Activated naive CD4-positive, alpha-beta T cell treated with anti-CD3 and anti-CD28 coated beads for 36 hours (primary cell): Measurements from ENCODE around the gene ADGRG6. TPM values are rescaled to one million over a fixed set of nuclear protein-coding genes. Genes with fewer than 3 reads are reported as not detected.
"Not testable (repeated sequence)": the region's sequence is repeated elsewhere in the genome, so short reads cannot be mapped to it uniquely, and the experiment has no call there.

Experiments used
- CTCF ChIA-PET: fragments of 350-600 bp; sonication (Branson Sonifier 250); formaldehyde crosslinking; loops from one replicate; lab custom pipeline; 2021; ENCODE audit warnings: antibody characterized with exemption; lab: Charles Lee
- DNase-seq: peaks from one replicate; pipeline ENCODE4 v3.0.0-alpha.2; 2020
- H3K27ac Mint-ChIP-seq: one replicate; pipeline ENCODE4 v1.8.0; 2021; ENCODE audit warnings: mild to moderate bottlenecking, mixed read lengths
- H3K27me3 Mint-ChIP-seq: one replicate; pipeline ENCODE4 v1.8.0; 2021; ENCODE audit warnings: low read depth, mixed read lengths
- H3K36me3 Mint-ChIP-seq: one replicate; pipeline ENCODE4 v1.8.0; 2021; ENCODE audit warnings: low read depth, mixed read lengths
- H3K4me1 Mint-ChIP-seq: one replicate; pipeline ENCODE4 v1.8.0; 2021; ENCODE audit warnings: low read depth, mixed read lengths
- H3K4me3 Mint-ChIP-seq: one replicate; pipeline ENCODE4 v1.8.0; 2021; ENCODE audit warnings: mild to moderate bottlenecking, moderate library complexity, mixed read lengths
- H3K9me3 Mint-ChIP-seq: one replicate; pipeline ENCODE4 v1.8.0; 2021; ENCODE audit warnings: mixed read lengths
- intact Hi-C: fragments of 100-400 bp; cut with micrococcal nuclease; formaldehyde crosslinking; loops from one replicate; pipeline ENCODE4 v1.15.1; 2023
- total RNA-seq, 2 experiments: library from RNA; stranded (reverse); gene quantifications; one replicate each; pipeline ENCODE4 v1.2.3, GENCODE V29; 2021

ADGRG6 gene
- total RNA-seq, 2 experiments from 2014 or later, result 0.69 to 0.86 TPM

- H3K4me3 Mint-ChIP-seq, H3K36me3 Mint-ChIP-seq, H3K4me1 Mint-ChIP-seq, H3K27ac Mint-ChIP-seq, H3K9me3 Mint-ChIP-seq, intact Hi-C loops, DNase-seq, H3K27me3 Mint-ChIP-seq: not testable (repeated sequence)
- CTCF ChIA-PET, result interaction anchor here (0.6 kb wide), 1 partner anchor 20 kb away, joined by 3 read pairs; no protein-coding TSS in a partner anchor
These were observed 149.0 kb downstream of the ADGRG6 start for GRCh38 chr6:142450856-142451255.

DNA sequence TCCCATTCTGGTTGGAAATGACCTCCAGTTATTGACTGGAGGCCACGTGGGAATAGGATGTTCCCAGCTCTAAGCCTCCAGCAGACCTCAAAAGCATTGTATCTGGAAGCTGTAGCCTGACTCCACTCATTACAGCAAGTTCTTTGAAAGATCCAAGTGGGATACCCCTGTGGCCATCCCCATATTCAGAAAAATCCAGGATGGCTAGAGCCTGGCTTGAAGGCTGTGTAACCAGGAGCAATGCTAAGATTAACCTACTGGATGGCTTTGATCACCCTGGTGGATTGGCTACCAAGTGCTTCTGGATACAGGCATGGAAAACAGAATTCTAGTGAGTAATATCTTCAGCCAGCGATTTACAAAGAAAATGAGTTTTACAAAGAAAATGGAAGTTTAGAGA lies 151.2 kb downstream of the ADGRG6 start:
- no peak overlapping the region for H3K4me3 Mint-ChIP-seq
- H3K4me1 Mint-ChIP-seq, result no peaks in the 10 kb centered on the region
- no peaks in the 10 kb centered on the region for H3K27me3 Mint-ChIP-seq
- intact Hi-C loops, result no loop called here
- CTCF ChIA-PET, result interaction anchor here (0.6 kb wide), 2 partner anchors 1440 to 1520 kb away, joined by 3 read pairs; no protein-coding TSS in a partner anchor
- no peak overlapping the region for H3K27ac Mint-ChIP-seq
- H3K36me3 Mint-ChIP-seq, result no peaks in the 10 kb centered on the region
- H3K9me3 Mint-ChIP-seq, result no peaks in the 10 kb centered on the region
- DNase-seq, result no peak

DNA sequence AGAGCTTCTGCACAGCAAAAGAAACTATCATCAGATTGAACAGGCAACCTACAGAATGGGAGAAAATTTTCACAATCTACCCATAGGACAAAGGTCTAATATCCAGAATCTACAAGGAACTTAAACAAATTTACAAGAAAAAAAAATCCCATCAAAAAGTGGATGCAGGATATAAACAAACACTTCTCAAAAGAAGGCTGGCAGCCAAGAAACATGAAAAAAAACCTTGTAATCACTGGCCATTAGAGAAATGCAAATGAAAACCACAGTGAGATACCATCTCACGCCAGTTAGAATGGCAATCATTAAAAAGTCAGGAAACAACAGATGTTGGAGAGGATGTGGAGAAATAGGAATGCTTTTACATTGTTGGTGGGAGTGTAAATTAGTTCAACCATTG lies 152.4 kb downstream of the ADGRG6 start:
- intact Hi-C loops, H3K4me1 Mint-ChIP-seq, H3K27me3 Mint-ChIP-seq, CTCF ChIA-PET, H3K27ac Mint-ChIP-seq, H3K36me3 Mint-ChIP-seq, DNase-seq, H3K9me3 Mint-ChIP-seq, H3K4me3 Mint-ChIP-seq: not testable (repeated sequence)

DNA sequence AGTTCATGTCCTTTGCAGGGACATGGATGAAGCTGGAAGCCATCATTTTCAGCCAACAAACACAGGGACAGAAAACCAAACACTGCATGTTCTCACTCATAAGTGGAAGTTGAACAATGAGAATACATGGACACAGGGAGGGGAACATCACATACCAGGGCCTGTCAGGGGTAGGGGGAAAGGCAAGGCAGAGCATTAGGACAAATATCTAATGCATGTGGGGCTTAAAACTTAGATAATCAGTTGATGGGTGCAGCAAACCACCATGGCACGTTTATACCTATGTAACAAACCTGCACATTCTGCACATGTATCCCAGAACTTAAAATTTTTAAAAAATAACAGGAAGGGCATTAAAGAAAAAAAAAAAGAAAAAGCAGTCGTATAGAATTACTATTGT lies 153.0 kb downstream of the ADGRG6 start:
- H3K4me3 Mint-ChIP-seq, H3K27ac Mint-ChIP-seq, DNase-seq, intact Hi-C loops, H3K9me3 Mint-ChIP-seq, H3K36me3 Mint-ChIP-seq, H3K4me1 Mint-ChIP-seq, H3K27me3 Mint-ChIP-seq, CTCF ChIA-PET: not testable (repeated sequence)

- CTCF ChIA-PET, result interaction anchor here (1.1 kb wide), 1 partner anchor 18 kb away, joined by 3 read pairs; no protein-coding TSS in a partner anchor
- Mint-ChIP-seq H3K27me3 (no peaks in the 10 kb centered on the region), H3K4me1 (peaks cover 8% of the 10 kb centered on the region), H3K4me3 (no peak overlapping the region), H3K27ac (no peak overlapping the region), H3K9me3 (peaks cover 3% of the 10 kb centered on the region), H3K36me3 (no peaks in the 10 kb centered on the region)
- intact Hi-C loops, result no loop called here
- DNase-seq, result no peak
These were observed 154.3 kb downstream of the ADGRG6 start for GRCh38 chr6:142455957-142456589.

GRCh38 chr6:142457638-142458406 lies 156.0 kb downstream of the ADGRG6 start:
- H3K36me3 Mint-ChIP-seq, result peaks cover 3% of the 10 kb centered on the region
- DNase-seq, result no peak
- peaks cover 8% of the 10 kb centered on the region for H3K4me1 Mint-ChIP-seq
- CTCF ChIA-PET, result interaction anchor here (0.6 kb wide), 1 partner anchor 1071 kb away, joined by 3 read pairs; no protein-coding TSS in a partner anchor
- H3K27ac Mint-ChIP-seq, result no peak overlapping the region
- H3K9me3 Mint-ChIP-seq, result peaks cover 18% of the 10 kb centered on the region
- no peak overlapping the region for H3K4me3 Mint-ChIP-seq
- intact Hi-C loops, result no loop called here
- no peaks in the 10 kb centered on the region for H3K27me3 Mint-ChIP-seq

- H3K27me3 Mint-ChIP-seq, result no peaks in the 10 kb centered on the region
- CTCF ChIA-PET, result no interaction called here
- peaks cover 8% of the 10 kb centered on the region for H3K4me1 Mint-ChIP-seq
- H3K27ac Mint-ChIP-seq, result no peak overlapping the region
- H3K9me3 Mint-ChIP-seq, result peaks cover 23% of the 10 kb centered on the region
- H3K36me3 Mint-ChIP-seq, result peaks cover 5% of the 10 kb centered on the region
- intact Hi-C loops, result no loop called here
- no peak for DNase-seq
- H3K4me3 Mint-ChIP-seq, result no peak overlapping the region
These were observed 157.0 kb downstream of the ADGRG6 start for GRCh38 chr6:142458836-142459235.

DNA sequence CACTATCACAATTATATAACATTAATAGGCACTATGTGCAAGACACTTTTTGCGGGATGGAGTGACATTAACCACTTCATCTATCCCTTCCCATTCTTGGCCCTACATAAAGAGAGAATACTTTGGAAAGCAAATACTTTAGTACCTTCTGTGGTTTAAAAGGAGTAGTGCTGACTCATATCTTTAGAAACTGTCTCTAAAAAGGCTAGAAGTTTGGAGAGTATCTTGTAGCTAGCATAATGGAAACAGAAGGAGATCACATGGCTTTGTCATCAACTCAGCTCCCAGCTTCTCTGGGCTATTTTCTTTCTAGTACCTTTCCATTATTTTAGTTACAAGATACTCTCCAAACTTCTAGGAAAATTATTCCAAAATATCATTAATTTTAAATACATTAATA lies 157.5 kb downstream of the ADGRG6 start:
- Mint-ChIP-seq H3K4me3 (no peak overlapping the region), H3K27me3 (no peaks in the 10 kb centered on the region), H3K9me3 (peaks cover 23% of the 10 kb centered on the region), H3K36me3 (peaks cover 5% of the 10 kb centered on the region), H3K27ac (no peak overlapping the region), H3K4me1 (peaks cover 8% of the 10 kb centered on the region)
- no peak for DNase-seq
- CTCF ChIA-PET, result no interaction called here
- intact Hi-C loops, result no loop called here

GRCh38 chr6:142462260-142462659 lies 160.5 kb downstream of the ADGRG6 start:
- intact Hi-C loops, result no loop called here
- no peak overlapping the region for H3K4me3 Mint-ChIP-seq
- CTCF ChIA-PET, result no interaction called here
- H3K36me3 Mint-ChIP-seq, result peaks cover 5% of the 10 kb centered on the region
- peaks cover 8% of the 10 kb centered on the region for H3K4me1 Mint-ChIP-seq
- H3K27me3 Mint-ChIP-seq, result no peaks in the 10 kb centered on the region
- peaks cover 23% of the 10 kb centered on the region for H3K9me3 Mint-ChIP-seq
- no peak overlapping the region for H3K27ac Mint-ChIP-seq
- no peak for DNase-seq

GRCh38 chr6:142463988-142464387 lies 162.2 kb downstream of the ADGRG6 start:
- H3K9me3 Mint-ChIP-seq, result peaks cover 23% of the 10 kb centered on the region
- peaks cover 5% of the 10 kb centered on the region for H3K36me3 Mint-ChIP-seq
- H3K27ac Mint-ChIP-seq, result no peak overlapping the region
- CTCF ChIA-PET, result no interaction called here
- DNase-seq, result no peak
- peaks cover 8% of the 10 kb centered on the region for H3K4me1 Mint-ChIP-seq
- H3K4me3 Mint-ChIP-seq, result no peak overlapping the region
- intact Hi-C loops, result no loop called here
- no peaks in the 10 kb centered on the region for H3K27me3 Mint-ChIP-seq

- intact Hi-C loops, result no loop called here
- H3K27me3 Mint-ChIP-seq, result no peaks in the 10 kb centered on the region
- no peaks in the 10 kb centered on the region for H3K4me1 Mint-ChIP-seq
- no peak overlapping the region for H3K27ac Mint-ChIP-seq
- no peaks in the 10 kb centered on the region for H3K9me3 Mint-ChIP-seq
- CTCF ChIA-PET, result no interaction called here
- no peak overlapping the region for H3K4me3 Mint-ChIP-seq
- H3K36me3 Mint-ChIP-seq, result no peaks in the 10 kb centered on the region
- DNase-seq, result no peak
These were observed 167.4 kb downstream of the ADGRG6 start for GRCh38 chr6:142469220-142469619.

DNA sequence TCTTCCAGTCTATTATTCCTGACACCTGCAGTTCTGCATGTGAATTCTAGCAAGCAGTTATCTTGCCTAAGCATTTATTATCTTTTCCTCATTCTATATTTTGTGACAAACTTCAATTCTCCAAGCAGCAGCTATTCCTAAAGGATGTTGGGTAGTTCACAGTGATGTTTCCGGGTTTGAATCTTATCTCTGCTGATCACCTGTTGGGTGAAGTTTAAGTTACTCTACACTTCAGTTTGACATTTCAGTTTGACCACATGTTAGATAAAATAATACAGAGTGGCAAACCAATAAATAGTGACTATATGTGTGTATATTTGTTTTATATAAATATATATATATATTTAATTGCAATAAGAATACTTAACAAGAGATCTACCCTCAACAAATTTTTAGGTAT lies 168.6 kb downstream of the ADGRG6 start:
- peaks cover 6% of the 10 kb centered on the region for H3K4me1 Mint-ChIP-seq
- no peak overlapping the region for H3K27ac Mint-ChIP-seq
- intact Hi-C loops, result loop anchor here (5.0 kb wide), 1 partner anchor 1032 kb away; no protein-coding TSS in a partner anchor
- H3K4me3 Mint-ChIP-seq, result no peak overlapping the region
- no peak for DNase-seq
- no peaks in the 10 kb centered on the region for H3K27me3 Mint-ChIP-seq
- no peaks in the 10 kb centered on the region for H3K9me3 Mint-ChIP-seq
- CTCF ChIA-PET, result no interaction called here
- H3K36me3 Mint-ChIP-seq, result no peaks in the 10 kb centered on the region
